HEK293 (cell line): Measurements from ENCODE around the gene ATP2C1.

Source experiments
- CTCF ChIA-PET: fragments of 350-600 bp; formaldehyde crosslinking; extraction: SDS; loops from one replicate; lab custom pipeline; 2021; ENCODE audit warnings: antibody characterized with exemption; lab: Yijun Ruan, JAX
- POLR2A ChIA-PET: fragments of 300-600 bp; formaldehyde crosslinking; extraction: SDS; loops from one replicate; lab custom pipeline; 2020; ENCODE audit warnings: antibody characterized with exemption, inconsistent platforms; lab: Yijun Ruan, JAX
- H3K27ac ChIP-seq: fragments of 200-500 bp; sonication (Bioruptor generic); 2 replicates; pipeline ENCODE4 v1.5.1; 2014; ENCODE audit warnings: low read depth, low read length, control low read depth, inconsistent platforms; ENCODE audit errors: extremely low read depth
- H3K36me3 ChIP-seq, 2 experiments: fragments of 200-500 bp in 1 of 2; sonication (Bioruptor generic) in 1 of 2; 1 replicate in 1 of 2; 2 replicates in 1 of 2; pipeline ENCODE4 v1.5.1; 2014 to 2017; ENCODE audit warnings: inconsistent platforms in 2 of 2, low read length in 2 of 2; ENCODE audit not compliant: control insufficient read depth in 2 of 2, insufficient read depth in 1 of 2
- H3K4me1 ChIP-seq: fragments of 200-500 bp; sonication (Bioruptor generic); 2 replicates; pipeline ENCODE4 v1.5.1; 2014; ENCODE audit warnings: mild to moderate bottlenecking, low read length, inconsistent platforms; ENCODE audit not compliant: control insufficient read depth, insufficient read depth
- H3K4me3 ChIP-seq: 2 replicates; pipeline ENCODE4 v1.5.1; 2011; ENCODE audit warnings: low read depth, mild to moderate bottlenecking, control low read depth, low read length, moderate library complexity
- H3K9me3 ChIP-seq: fragments of 200-500 bp; sonication (Bioruptor generic); 2 replicates; pipeline ENCODE4 v1.5.1; 2014; ENCODE audit warnings: low read depth, low read length, inconsistent platforms; ENCODE audit not compliant: control insufficient read depth, insufficient read depth
- PBX3 ChIP-seq: sonication (generic); formaldehyde crosslinking; IDR thresholded peaks from 2 replicates; pipeline ENCODE4 v1.8.1; 2022; ENCODE audit warnings: mild to moderate bottlenecking, moderate library complexity, missing genetic modification reagents
- PRDM1 ChIP-seq: fragments of 450-650 bp; formaldehyde crosslinking; IDR thresholded peaks from 2 replicates; pipeline ENCODE4; 2016; ENCODE audit warnings: missing biosample characterization, missing genetic modification characterization
- PRDM2 ChIP-seq: fragments of 450-650 bp; formaldehyde crosslinking; IDR thresholded peaks from 2 replicates; pipeline ENCODE4 v1.5.1; 2016; ENCODE audit warnings: missing biosample characterization, missing genetic modification characterization, borderline replicate concordance
- PRDM6 ChIP-seq: fragments of 450-650 bp; formaldehyde crosslinking; IDR thresholded peaks from 2 replicates; pipeline ENCODE4 v1.5.1; 2017; ENCODE audit warnings: missing biosample characterization, missing genetic modification characterization
- REST ChIP-seq: fragments of 450-650 bp; formaldehyde crosslinking; IDR thresholded peaks from 2 replicates; pipeline ENCODE4 v1.5.1; 2016; ENCODE audit warnings: missing biosample characterization, missing genetic modification characterization
- ZFHX2 ChIP-seq: fragments of 450-650 bp; formaldehyde crosslinking; conservative IDR thresholded peaks from 2 replicates; pipeline ENCODE4 v1.5.1; 2016; ENCODE audit warnings: missing biosample characterization, missing genetic modification characterization
- ZNF121 ChIP-seq: fragments of 450-650 bp; formaldehyde crosslinking; IDR thresholded peaks from 2 replicates; pipeline ENCODE4 v1.5.1; 2016; ENCODE audit warnings: missing biosample characterization, missing genetic modification characterization
- ZNF302 ChIP-seq: fragments of 450-650 bp; formaldehyde crosslinking; IDR thresholded peaks from 2 replicates; pipeline ENCODE4 v1.5.1; 2016; ENCODE audit warnings: missing biosample characterization, missing genetic modification characterization, low read depth
- ZNF311 ChIP-seq: fragments of 450-650 bp; formaldehyde crosslinking; IDR thresholded peaks from 2 replicates; pipeline ENCODE4 v1.5.1; 2017; ENCODE audit warnings: missing biosample characterization, missing genetic modification characterization, borderline replicate concordance
- ZNF362 ChIP-seq: fragments of 450-650 bp; formaldehyde crosslinking; IDR thresholded peaks from 2 replicates; pipeline ENCODE4 v1.5.1; 2016; ENCODE audit warnings: missing biosample characterization, missing genetic modification characterization
- ZNF548 ChIP-seq: fragments of 450-650 bp; formaldehyde crosslinking; IDR thresholded peaks from 2 replicates; pipeline ENCODE4 v1.5.1; 2016; ENCODE audit warnings: missing biosample characterization, missing genetic modification characterization
- ZNF624 ChIP-seq: fragments of 450-650 bp; formaldehyde crosslinking; IDR thresholded peaks from 2 replicates; pipeline ENCODE4 v1.5.1; 2017; ENCODE audit warnings: missing biosample characterization, missing genetic modification characterization
- ZNF768 ChIP-seq: fragments of 450-650 bp; formaldehyde crosslinking; IDR thresholded peaks from 2 replicates; pipeline ENCODE4 v1.5.1; 2018; ENCODE audit warnings: missing biosample characterization, mild to moderate bottlenecking, missing genetic modification characterization
- ZSCAN5A ChIP-seq: fragments of 450-650 bp; formaldehyde crosslinking; IDR thresholded peaks from 2 replicates; pipeline ENCODE4 v1.5.1; 2016; ENCODE audit warnings: missing biosample characterization, missing genetic modification characterization

Gene ATP2C1

GRCh38 chr3:130894986-130895280 lies 1.0 kb downstream of the ATP2C1 start (continued):
- no peak for TF ChIP-seq PBX3 (CRISPR knock-in tag)
- no peak for TF ChIP-seq ZNF768 (tag by site-specific recombination)

GRCh38 chr3:130895690-130896488 lies 2.0 kb downstream of the ATP2C1 start:
- no peaks in the 10 kb centered on the region for H3K9me3 ChIP-seq
- no peaks in the 10 kb centered on the region for H3K36me3 ChIP-seq
- ChIA-PET CTCF (interaction anchor here (0.6 kb wide), 1 partner anchor 899 kb away, joined by 3 read pairs; no protein-coding TSS in a partner anchor), POLR2A (no interaction called here)
- H3K27ac ChIP-seq: no peak overlapping the region
- peak; percentile 92 for TF ChIP-seq PRDM6 (tag by site-specific recombination)
- 0 out of 2 replicates have a peak, but pooled peaks have one; percentile 7 for TF ChIP-seq ZFHX2 (tag by site-specific recombination)
- no peak for TF ChIP-seq ZNF311
- TF ChIP-seq ZNF302 (tag by site-specific recombination): no peak
- TF ChIP-seq PRDM2 (tag by site-specific recombination): no peak
- no peak for TF ChIP-seq ZSCAN5A (tag by site-specific recombination)
- TF ChIP-seq PRDM1 (tag by site-specific recombination): 0 out of 2 replicates have a peak, but pooled peaks have one; percentile 28
- H3K4me1 ChIP-seq: peaks cover 7% of the 10 kb centered on the region
- peak overlapping the region; percentile 95 for H3K4me3 ChIP-seq

- ChIA-PET POLR2A (no interaction called here), CTCF (interaction anchor here (1.1 kb wide), 1 partner anchor 137 kb away, joined by 3 read pairs; no protein-coding TSS in a partner anchor)
- no peak overlapping the region for H3K4me3 ChIP-seq
- H3K27ac ChIP-seq: no peak overlapping the region
- peaks cover 7% of the 10 kb centered on the region for H3K4me1 ChIP-seq
- H3K9me3 ChIP-seq: no peaks in the 10 kb centered on the region
- H3K36me3 ChIP-seq: no peaks in the 10 kb centered on the region
- TF ChIP-seq ZNF548 (no peak), ZNF624 (no peak), ZNF362 (tag by site-specific recombination) (no peak), REST (tag by site-specific recombination) (no peak), ZNF121 (tag by site-specific recombination) (no peak)
These were observed 3.4 kb downstream of the ATP2C1 start for GRCh38 chr3:130897316-130897715.
